GM23338 (cell line): Measurements from ENCODE around the gene ANKRD17. TPM values are rescaled to one million over a fixed set of nuclear protein-coding genes. Genes with fewer than 3 reads are reported as not detected.

ENCODE experiments used
- ATAC-seq: fragments of 200-7000 bp; cut with Tn5 transposase; 3 replicates; pipeline ENCODE4 v1.9.1; 2020
- DNase-seq: peaks from one replicate; pipeline ENCODE4 v3.0.0-alpha.2; 2015; ENCODE audit warnings: low spot score
- H2AFZ ChIP-seq: fragments of 200-600 bp; sonication (generic); 2 replicates; pipeline ENCODE4 v1.8.0; 2016; ENCODE audit warnings: antibody characterized with exemption, mild to moderate bottlenecking, moderate library complexity
- H3F3A ChIP-seq: fragments of 200-600 bp; sonication (generic); replicated peaks from 2 replicates; pipeline ENCODE4 v1.8.0; 2017; ENCODE audit warnings: antibody characterized with exemption, mixed run types, low read depth
- H3K27ac ChIP-seq: fragments of 200-600 bp; sonication (generic); 2 replicates; pipeline ENCODE4 v1.6.1; 2016; ENCODE audit warnings: low read depth
- H3K27me3 ChIP-seq: fragments of 200-600 bp; sonication (generic); 2 replicates; pipeline ENCODE4 v1.8.0; 2016; ENCODE audit warnings: mild to moderate bottlenecking, mixed run types, moderate library complexity; ENCODE audit not compliant: insufficient read depth
- H3K36me3 ChIP-seq: fragments of 200-600 bp; sonication (generic); 2 replicates; pipeline ENCODE4 v1.8.0; 2016; ENCODE audit warnings: mild to moderate bottlenecking; ENCODE audit not compliant: insufficient read depth
- H3K4me1 ChIP-seq: fragments of 200-600 bp; sonication (generic); 2 replicates; pipeline ENCODE4 v1.8.0; 2016; ENCODE audit warnings: mild to moderate bottlenecking, moderate library complexity; ENCODE audit not compliant: insufficient read depth
- H3K4me2 ChIP-seq: fragments of 200-600 bp; sonication (generic); 2 replicates; pipeline ENCODE4 v1.7.1; 2017; ENCODE audit warnings: mixed run types
- H3K4me3 ChIP-seq: fragments of 200-600 bp; sonication (generic); 2 replicates; pipeline ENCODE4 v1.6.1; 2016; ENCODE audit warnings: mixed run types
- H3K79me2 ChIP-seq: fragments of 200-600 bp; sonication (generic); replicated peaks from 2 replicates; pipeline ENCODE4 v1.8.0; 2017; ENCODE audit warnings: mild to moderate bottlenecking; ENCODE audit not compliant: insufficient read depth
- H3K9me2 ChIP-seq: fragments of 200-600 bp; sonication (generic); 2 replicates; pipeline ENCODE4 v1.8.0; 2017; ENCODE audit not compliant: insufficient read depth
- H4K20me1 ChIP-seq: fragments of 200-600 bp; sonication (generic); replicated peaks from 2 replicates; pipeline ENCODE4 v1.8.0; 2017; ENCODE audit warnings: mild to moderate bottlenecking; ENCODE audit not compliant: insufficient read depth
- H3K27ac Mint-ChIP-seq: 2 replicates; pipeline ENCODE4 v1.8.0; 2020; ENCODE audit warnings: inconsistent platforms, mild to moderate bottlenecking, moderate library complexity, mixed read lengths
- H3K27me3 Mint-ChIP-seq: 3 replicates; pipeline ENCODE4 v1.8.0; 2022; ENCODE audit warnings: low read depth, mild to moderate bottlenecking, moderate library complexity, mixed read lengths, inconsistent platforms; ENCODE audit not compliant: insufficient read depth, poor library complexity
- H3K36me3 Mint-ChIP-seq: 3 replicates; pipeline ENCODE4 v1.8.0; 2021; ENCODE audit warnings: low read depth, mild to moderate bottlenecking, inconsistent platforms, moderate library complexity, mixed read lengths
- H3K4me1 Mint-ChIP-seq: 3 replicates; pipeline ENCODE4 v1.8.0; 2020; ENCODE audit warnings: mild to moderate bottlenecking, inconsistent platforms, mixed read lengths
- H3K4me3 Mint-ChIP-seq: 3 replicates; pipeline ENCODE4 v1.8.0; 2021; ENCODE audit warnings: moderate library complexity, mild to moderate bottlenecking, inconsistent platforms, mixed read lengths
- H3K9me3 Mint-ChIP-seq: 3 replicates; pipeline ENCODE4 v1.8.0; 2020; ENCODE audit warnings: moderate library complexity, mild to moderate bottlenecking, inconsistent platforms, mixed read lengths
- EZH2 ChIP-seq: fragments of 200-600 bp; sonication (generic); IDR thresholded peaks from one replicate; pipeline ENCODE4 v1.8.0; 2017; ENCODE audit warnings: antibody characterized with exemption, mild to moderate bottlenecking, low read depth; ENCODE audit not compliant: unreplicated experiment
- EZH2phosphoT487 ChIP-seq: fragments of 200-600 bp; sonication (generic); IDR thresholded peaks from one replicate; pipeline ENCODE4 v1.8.1; 2018; ENCODE audit warnings: antibody characterized with exemption; ENCODE audit not compliant: unreplicated experiment
- JUNB ChIP-seq: IDR thresholded peaks from one replicate; pipeline ENCODE4 v1.6.1; 2016; ENCODE audit warnings: antibody characterized with exemption; ENCODE audit not compliant: unreplicated experiment
- POLR2AphosphoS5 ChIP-seq: IDR thresholded peaks from 2 replicates; pipeline ENCODE4 v1.6.1; 2016; ENCODE audit warnings: antibody characterized with exemption, low read depth
- ZNF114 ChIP-seq: fragments of 250-450 bp; sonication (Bioruptor Pico); IDR thresholded peaks from 2 replicates; pipeline ENCODE4 v1.5.0; 2020; ENCODE audit warnings: mild to moderate bottlenecking, moderate library complexity
- ZNF331 ChIP-seq: fragments of 250-450 bp; sonication (Bioruptor Pico); IDR thresholded peaks from 2 replicates; pipeline ENCODE4 v1.5.0; 2020; ENCODE audit warnings: low read depth, mild to moderate bottlenecking, moderate library complexity
- polyA plus RNA-seq: library from polyadenylated mRNA; unstranded; fragments of >200 nt; fragmentation: Nextera tagmentation; extraction: Ambion mirVana; gene quantifications from 2 replicates; pipeline ENCODE4 v1.2.1, GENCODE V29; 2016
- total RNA-seq: library from RNA; depleted of rRNA; stranded (reverse); fragments of >200 nt; shearing (Covaris generic); gene quantifications from 2 replicates; pipeline ENCODE4 v1.2.3, GENCODE V29; 2014
- TF ChIP-seq, protein P1 (sequence below): IDR thresholded peaks from one replicate; pipeline ENCODE4 v1.6.1; 2018; ENCODE audit warnings: antibody characterized with exemption; ENCODE audit not compliant: unreplicated experiment
- TF ChIP-seq, protein P2 (sequence below), 2 experiments: fragments of 200-600 bp in 1 of 2; sonication (generic) in 1 of 2; conservative IDR thresholded peaks; 2 replicates each; pipeline versions ENCODE4 v1.5.1 to v1.6.1; 2016 to 2017; ENCODE audit warnings: antibody characterized with exemption in 2 of 2, low read depth in 2 of 2, mild to moderate bottlenecking in 2 of 2, moderate library complexity in 1 of 2

The ANKRD17 gene
- total and polyA plus RNA-seq, 2 experiments from 2014 or later, result 41.9 to 85.3 TPM

DNA sequence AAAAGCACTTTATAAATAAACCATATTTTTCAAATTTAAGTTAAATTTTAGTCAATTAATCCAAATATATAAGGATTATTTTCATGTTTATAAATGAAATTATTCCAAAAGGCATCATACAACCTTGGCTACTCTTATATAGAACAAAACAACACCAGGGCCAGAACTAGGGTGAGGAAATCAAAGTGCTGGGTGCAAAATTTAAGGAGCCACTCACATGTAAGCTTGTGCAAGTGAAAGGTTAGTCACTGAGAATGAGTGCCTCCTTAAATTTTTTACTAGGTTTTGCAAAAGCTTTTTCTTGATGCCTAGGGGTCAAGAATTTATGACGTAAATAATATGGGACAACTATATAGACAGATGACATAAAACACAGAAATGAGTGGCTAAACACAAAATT lies 105.7 kb downstream of the ANKRD17 start:
- Mint-ChIP-seq H3K27ac (no peak overlapping the region), H3K36me3 (peaks cover 47% of the 10 kb centered on the region), H3K9me3 (no peaks in the 10 kb centered on the region), H3K27me3 (peaks cover 1% of the 10 kb centered on the region), H3K4me3 (no peak overlapping the region), H3K4me1 (peaks cover 6% of the 10 kb centered on the region; the same call in 2 of the 3 replicates)
- Histone ChIP-seq H2AFZ (no peak overlapping the region), H3K9me2 (no peaks in the 10 kb centered on the region), H3K79me2 (peaks cover 17% of the 10 kb centered on the region; the same call in 1 of the 2 replicates), H3K27ac (no peak overlapping the region), H4K20me1 (no peaks in the 10 kb centered on the region), H3K4me1 (no peaks in the 10 kb centered on the region), H3K27me3 (no peaks in the 10 kb centered on the region), H3K4me3 (no peak overlapping the region), H3F3A (0 out of 2 replicates have a peak, but pooled peaks cover 2% of the 10 kb centered on the region), H3K36me3 (peaks cover 26% of the 10 kb centered on the region; the same call in 1 of the 2 replicates), H3K4me2 (no peak overlapping the region)
- TF ChIP-seq JUNB (no peak), ZNF331 (CRISPR knock-in tag) (no peak), EZH2 (no peak), ZNF114 (CRISPR knock-in tag) (no peak), EZH2phosphoT487 (no peak), POLR2AphosphoS5 (no peak)
- TF ChIP-seq, protein P1, sequence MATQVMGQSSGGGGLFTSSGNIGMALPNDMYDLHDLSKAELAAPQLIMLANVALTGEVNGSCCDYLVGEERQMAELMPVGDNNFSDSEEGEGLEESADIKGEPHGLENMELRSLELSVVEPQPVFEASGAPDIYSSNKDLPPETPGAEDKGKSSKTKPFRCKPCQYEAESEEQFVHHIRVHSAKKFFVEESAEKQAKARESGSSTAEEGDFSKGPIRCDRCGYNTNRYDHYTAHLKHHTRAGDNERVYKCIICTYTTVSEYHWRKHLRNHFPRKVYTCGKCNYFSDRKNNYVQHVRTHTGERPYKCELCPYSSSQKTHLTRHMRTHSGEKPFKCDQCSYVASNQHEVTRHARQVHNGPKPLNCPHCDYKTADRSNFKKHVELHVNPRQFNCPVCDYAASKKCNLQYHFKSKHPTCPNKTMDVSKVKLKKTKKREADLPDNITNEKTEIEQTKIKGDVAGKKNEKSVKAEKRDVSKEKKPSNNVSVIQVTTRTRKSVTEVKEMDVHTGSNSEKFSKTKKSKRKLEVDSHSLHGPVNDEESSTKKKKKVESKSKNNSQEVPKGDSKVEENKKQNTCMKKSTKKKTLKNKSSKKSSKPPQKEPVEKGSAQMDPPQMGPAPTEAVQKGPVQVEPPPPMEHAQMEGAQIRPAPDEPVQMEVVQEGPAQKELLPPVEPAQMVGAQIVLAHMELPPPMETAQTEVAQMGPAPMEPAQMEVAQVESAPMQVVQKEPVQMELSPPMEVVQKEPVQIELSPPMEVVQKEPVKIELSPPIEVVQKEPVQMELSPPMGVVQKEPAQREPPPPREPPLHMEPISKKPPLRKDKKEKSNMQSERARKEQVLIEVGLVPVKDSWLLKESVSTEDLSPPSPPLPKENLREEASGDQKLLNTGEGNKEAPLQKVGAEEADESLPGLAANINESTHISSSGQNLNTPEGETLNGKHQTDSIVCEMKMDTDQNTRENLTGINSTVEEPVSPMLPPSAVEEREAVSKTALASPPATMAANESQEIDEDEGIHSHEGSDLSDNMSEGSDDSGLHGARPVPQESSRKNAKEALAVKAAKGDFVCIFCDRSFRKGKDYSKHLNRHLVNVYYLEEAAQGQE, result no peak
- no peak for ATAC-seq
- DNase-seq, result no peak

DNA sequence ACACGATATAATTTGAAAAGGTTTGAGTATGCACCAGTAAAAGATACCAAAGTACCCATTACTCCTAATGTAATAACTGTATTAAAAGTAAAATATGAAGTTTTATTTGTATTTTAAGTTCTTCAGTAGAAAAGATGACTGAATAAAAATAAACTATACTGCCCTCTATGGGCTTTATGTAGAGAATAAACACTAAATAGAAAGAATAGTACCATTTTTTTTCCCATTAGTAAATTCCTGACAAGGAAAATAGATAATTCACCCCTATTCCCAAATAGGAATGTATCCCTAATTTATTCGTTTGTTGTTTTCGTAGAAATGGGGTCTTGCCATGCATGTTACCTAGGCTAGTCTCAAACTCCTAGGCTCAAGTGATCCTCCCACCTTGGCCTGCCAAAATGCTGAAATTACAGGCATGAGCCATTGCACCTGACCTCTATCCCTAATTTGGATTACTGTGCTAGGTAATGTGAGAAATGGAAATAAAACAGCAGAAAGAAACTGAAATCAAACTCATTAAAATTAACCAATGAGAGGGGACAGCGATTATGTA lies 115.5 kb downstream of the ANKRD17 start:
- no peak overlapping the region for H3K4me3 ChIP-seq
- no peaks in the 10 kb centered on the region for H3K4me1 ChIP-seq
- no peak overlapping the region for H3K27ac ChIP-seq
- H3K36me3 Mint-ChIP-seq, result peaks cover 72% of the 10 kb centered on the region
- no peaks in the 10 kb centered on the region for H3F3A ChIP-seq
- peaks cover 5% of the 10 kb centered on the region; the same call in 1 of the 2 replicates for H3K79me2 ChIP-seq
- no peak overlapping the region for H2AFZ ChIP-seq
- DNase-seq (no peak), ATAC-seq (no peak)
- H3K9me2 ChIP-seq, result no peaks in the 10 kb centered on the region
- H4K20me1 ChIP-seq, result peaks cover 8% of the 10 kb centered on the region
- no peak overlapping the region for H3K4me2 ChIP-seq
- H3K9me3 Mint-ChIP-seq, result no peaks in the 10 kb centered on the region; the same call in 2 of the 3 replicates
- no peaks in the 10 kb centered on the region for H3K27me3 ChIP-seq
- no peaks in the 10 kb centered on the region for H3K27me3 Mint-ChIP-seq
- no peak overlapping the region for H3K27ac Mint-ChIP-seq
- H3K4me3 Mint-ChIP-seq, result no peak overlapping the region
- H3K36me3 ChIP-seq, result peaks cover 69% of the 10 kb centered on the region
- no peaks in the 10 kb centered on the region for H3K4me1 Mint-ChIP-seq
- TF ChIP-seq, protein P1, result no peak
- TF ChIP-seq, protein P2, sequence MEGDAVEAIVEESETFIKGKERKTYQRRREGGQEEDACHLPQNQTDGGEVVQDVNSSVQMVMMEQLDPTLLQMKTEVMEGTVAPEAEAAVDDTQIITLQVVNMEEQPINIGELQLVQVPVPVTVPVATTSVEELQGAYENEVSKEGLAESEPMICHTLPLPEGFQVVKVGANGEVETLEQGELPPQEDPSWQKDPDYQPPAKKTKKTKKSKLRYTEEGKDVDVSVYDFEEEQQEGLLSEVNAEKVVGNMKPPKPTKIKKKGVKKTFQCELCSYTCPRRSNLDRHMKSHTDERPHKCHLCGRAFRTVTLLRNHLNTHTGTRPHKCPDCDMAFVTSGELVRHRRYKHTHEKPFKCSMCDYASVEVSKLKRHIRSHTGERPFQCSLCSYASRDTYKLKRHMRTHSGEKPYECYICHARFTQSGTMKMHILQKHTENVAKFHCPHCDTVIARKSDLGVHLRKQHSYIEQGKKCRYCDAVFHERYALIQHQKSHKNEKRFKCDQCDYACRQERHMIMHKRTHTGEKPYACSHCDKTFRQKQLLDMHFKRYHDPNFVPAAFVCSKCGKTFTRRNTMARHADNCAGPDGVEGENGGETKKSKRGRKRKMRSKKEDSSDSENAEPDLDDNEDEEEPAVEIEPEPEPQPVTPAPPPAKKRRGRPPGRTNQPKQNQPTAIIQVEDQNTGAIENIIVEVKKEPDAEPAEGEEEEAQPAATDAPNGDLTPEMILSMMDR (conservative IDR thresholded peaks at IDR 0.05; ENCODE audit: low read depth in 2 of 2), result peak in 1 of 2 experiments; percentile 54; a peak in 1 of 4 replicates
